Stimulated activated CD4-positive, alpha-beta T cell treated with anti-CD3 and anti-CD28 coated beads, TNF-alpha, amount 100 ng/mL, for 4 hours (primary cell): ENCODE results near the gene TIMM10B.
"Not testable (repeated sequence)": the region's sequence is repeated elsewhere in the genome, so short reads cannot be mapped to it uniquely, and the experiment has no call there.

Experiments used
- DNase-seq, 3 experiments: peaks; one replicate each; pipeline ENCODE4 v3.0.0-alpha.2; 2020; ENCODE audit warnings: low read depth in 3 of 3

TIMM10B gene

GRCh38 chr11:6505577-6506240, 24.4 kb downstream of the TIMM10B start:
- DNase-seq, result no peak

DNA sequence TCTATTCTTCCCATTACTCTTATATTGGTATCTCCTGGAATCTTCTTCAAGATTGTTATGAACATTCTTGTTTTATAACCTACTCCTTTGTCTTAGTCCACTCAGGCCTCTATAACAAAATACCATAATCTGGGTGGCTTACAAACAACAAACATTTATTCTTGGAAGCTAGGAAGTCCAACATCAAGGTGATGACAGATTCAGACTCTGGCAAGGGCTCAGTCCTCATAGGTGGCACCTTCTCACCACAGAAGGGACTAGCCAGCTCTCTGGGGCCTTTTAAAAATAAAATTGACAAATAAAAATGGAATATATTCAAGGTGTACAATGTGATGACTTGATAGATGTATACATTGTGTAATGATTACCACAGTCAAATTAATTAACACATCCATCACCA, 35.6 kb downstream of the TIMM10B start:
- no peak for DNase-seq

DNA sequence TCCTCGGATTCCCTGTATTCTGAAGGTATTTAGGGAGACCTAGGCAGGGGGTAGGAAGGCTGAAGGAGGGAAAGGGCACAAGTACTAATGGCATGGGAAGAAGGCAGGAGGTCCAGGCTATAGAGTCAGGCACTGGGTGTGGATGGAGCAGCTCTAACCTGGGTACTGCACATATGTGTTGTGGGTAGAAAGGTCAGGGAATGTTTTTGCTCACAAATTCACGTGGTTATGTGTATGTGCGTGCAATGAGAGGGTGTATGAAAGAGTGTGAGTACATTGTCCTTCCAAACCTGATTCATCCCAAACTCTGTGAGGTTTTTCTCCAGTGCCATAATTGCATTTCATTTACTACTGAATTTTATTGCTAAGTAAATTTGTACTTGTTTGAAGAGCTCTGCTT, 39.0 kb downstream of the TIMM10B start:
- no peak for DNase-seq

DNA sequence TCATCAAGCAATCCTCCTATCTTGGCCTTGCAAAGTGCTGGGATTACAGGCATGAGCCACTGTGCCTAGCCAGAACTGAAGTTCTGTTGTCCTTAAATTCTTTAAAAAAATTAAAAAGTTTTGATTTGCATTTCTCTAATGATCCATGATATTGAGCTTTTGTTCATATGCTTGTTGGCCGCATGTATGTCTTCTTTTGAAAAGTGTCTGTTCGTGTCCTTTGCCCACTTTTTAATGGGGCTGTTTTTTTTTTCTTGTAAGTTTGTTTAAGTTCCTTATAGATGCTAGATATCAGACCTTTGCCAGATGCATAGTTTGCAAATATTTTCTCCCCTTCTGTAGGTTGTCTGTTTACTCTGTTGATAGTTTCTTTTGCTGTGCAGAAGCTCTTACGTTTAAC, 40.6 kb downstream of the TIMM10B start:
- not testable (repeated sequence) for DNase-seq

DNA sequence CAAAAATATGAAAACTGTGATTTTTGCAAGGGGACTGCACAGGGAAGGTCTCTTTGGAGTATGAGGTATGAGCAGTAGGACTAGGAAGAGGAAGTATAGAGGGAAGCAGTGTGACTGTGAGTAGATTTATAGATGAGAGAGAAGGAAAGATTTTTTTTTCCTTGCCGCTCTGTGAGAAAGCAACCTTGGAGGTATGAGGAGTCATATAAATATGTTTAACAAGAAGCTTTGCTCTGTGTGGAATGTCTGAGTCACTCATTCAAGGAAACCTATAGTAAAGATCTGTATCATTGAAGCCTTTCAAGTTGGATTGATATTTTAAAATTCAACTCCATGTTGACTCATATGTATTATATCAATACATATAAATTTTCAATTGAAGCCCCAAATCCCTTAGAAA, 42.0 kb downstream of the TIMM10B start:
- DNase-seq, result no peak

DNA sequence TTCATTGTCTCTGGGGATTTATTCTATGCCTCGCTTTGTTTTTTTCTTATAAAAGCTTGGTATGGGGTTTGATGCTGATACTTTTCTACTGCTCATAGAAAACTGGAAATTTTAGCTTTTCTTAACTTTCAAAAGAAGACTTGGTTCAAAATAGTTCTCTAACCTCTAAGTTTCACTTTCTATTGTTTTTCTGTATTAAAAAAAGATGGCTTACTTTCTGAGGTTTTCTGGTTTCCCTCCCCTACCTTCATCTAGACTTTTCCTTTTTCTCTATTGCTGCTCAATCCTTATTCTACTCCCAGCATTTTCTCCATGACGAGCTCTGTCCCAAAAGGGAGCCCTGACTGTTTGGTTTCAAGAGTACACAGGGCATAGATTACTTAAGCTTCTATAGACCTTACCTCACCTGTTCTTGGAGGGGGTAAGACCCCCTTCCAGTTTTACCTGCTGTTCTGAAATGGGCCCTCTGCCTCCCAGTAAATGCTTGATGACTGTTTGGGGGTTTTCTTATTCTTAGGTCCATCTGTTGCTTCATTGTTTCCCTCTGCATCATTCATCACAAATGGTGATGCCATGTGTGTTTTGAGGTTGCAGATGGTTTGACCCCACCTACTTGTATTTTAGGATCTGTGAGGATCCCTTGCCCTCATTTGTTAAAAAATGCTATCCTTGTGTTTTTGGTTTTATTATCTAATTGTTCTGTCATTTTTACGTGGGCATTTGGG, 45.3 kb downstream of the TIMM10B start:
- no peak for DNase-seq

- DNase-seq, result no peak
These were observed 48.0 kb downstream of the TIMM10B start for GRCh38 chr11:6529266-6529665.

GRCh38 chr11:6530848-6531247, 49.5 kb downstream of the TIMM10B start:
- no peak for DNase-seq

DNA sequence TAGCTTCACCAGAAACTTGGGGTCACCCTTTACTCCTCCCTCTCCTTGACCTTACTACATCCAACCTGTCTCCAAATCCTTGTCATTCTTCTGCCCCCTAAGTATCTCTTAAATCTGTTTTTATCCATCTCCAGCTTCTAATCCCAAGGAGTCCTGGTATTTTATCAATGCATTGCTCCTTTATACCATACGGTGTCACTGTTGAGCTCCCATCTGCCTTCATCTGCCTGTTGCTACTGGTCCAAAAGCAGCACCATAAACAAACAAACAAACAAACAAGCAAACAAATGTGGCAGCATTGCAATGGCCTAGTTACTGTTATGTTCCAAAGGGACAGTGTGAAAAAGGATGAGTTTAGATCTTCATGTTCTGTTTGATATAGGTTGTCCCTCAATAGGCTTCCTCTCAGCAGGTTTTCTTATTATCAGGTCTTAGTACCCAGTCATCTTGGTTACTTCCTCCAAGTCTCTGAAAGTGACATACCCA, 50.0 kb downstream of the TIMM10B start:
- DNase-seq, result no peak
